ENCODE data around the gene PGLYRP2. TPM values are rescaled to one million over a fixed set of nuclear protein-coding genes. Genes with fewer than 3 reads are reported as not detected.
"Not testable (repeated sequence)": the region's sequence is repeated elsewhere in the genome, so short reads cannot be mapped to it uniquely, and the experiment has no call there.

The PGLYRP2 gene
- total RNA-seq, 6 donors from 2014 or later = not detected

DNA sequence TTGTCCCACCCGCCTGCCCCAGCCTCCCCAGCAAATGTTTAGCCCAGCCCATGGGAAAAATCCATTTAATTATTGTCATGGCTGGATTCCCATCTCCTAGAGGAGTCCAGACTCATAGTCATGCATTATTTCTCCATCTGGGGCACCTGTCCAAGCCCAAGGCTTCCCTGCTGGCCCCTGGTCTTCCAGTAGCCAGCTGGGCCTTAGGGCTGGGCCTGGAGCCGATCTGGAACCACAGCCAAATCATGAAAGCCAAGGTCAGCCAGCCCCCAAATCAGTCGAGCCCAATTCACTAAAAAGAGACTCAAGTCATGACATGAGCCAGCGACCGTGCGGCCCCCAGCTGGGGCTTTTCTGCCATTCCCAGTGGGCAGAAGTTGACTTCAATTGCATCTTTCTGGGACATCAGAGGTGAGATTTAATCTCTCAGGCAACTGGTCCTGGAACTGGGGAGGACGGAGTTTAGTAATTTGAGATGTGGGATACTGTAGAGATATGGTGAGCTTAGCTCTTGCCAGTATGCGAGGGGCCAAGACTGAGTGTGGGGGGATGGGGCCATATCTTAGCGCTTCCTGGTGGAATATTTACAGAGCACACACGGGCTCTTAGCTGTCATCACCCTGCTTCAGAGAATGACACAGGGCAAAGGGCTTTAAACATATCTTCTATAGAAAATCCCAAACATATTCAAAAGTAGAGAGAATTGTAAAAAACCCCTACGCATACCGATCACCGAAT is 9.4 kb upstream of the PGLYRP2 start:
- H3K27ac ChIP-seq = no peak overlapping the region
- TF ChIP-seq, protein P1, sequence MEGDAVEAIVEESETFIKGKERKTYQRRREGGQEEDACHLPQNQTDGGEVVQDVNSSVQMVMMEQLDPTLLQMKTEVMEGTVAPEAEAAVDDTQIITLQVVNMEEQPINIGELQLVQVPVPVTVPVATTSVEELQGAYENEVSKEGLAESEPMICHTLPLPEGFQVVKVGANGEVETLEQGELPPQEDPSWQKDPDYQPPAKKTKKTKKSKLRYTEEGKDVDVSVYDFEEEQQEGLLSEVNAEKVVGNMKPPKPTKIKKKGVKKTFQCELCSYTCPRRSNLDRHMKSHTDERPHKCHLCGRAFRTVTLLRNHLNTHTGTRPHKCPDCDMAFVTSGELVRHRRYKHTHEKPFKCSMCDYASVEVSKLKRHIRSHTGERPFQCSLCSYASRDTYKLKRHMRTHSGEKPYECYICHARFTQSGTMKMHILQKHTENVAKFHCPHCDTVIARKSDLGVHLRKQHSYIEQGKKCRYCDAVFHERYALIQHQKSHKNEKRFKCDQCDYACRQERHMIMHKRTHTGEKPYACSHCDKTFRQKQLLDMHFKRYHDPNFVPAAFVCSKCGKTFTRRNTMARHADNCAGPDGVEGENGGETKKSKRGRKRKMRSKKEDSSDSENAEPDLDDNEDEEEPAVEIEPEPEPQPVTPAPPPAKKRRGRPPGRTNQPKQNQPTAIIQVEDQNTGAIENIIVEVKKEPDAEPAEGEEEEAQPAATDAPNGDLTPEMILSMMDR (IDR thresholded peaks at IDR 0.05) = no peak
- H3K4me1 ChIP-seq = no peaks in the 10 kb centered on the region
- H3K27me3 ChIP-seq = no peaks in the 10 kb centered on the region
- ATAC-seq (ENCODE audit: low FRiP score in 2 of 2) (peak in 1 of 2 donors; percentile 35), DNase-seq (peak in 1 of 2 donors; percentile 50)
- no peaks in the 10 kb centered on the region for H3K9me3 ChIP-seq
- WGBS, 2 donors = 56 to 65% methylated on average over 11 to 13 of the region's 13 CpGs
- no peak overlapping the region for H3K4me3 ChIP-seq
- no peaks in the 10 kb centered on the region for H3K36me3 ChIP-seq

DNA sequence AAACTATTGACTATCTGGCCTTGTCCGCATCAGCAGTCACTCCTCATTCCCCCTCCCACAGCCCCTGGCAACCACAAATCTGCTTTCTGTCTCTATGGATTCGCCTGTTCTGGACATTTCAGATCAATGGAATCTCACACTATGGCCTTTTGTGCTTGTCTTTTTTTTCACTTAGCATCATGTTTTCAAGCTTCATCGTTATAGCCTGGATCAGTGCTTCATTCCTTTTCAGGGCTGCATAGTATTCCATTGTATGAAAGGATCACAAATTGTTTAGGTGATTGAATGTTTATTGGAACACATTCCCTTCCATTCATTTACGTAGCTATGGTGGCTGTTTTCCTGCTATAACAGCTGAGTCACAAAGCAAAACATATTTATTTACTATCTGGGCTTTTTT is 7.7 kb upstream of the PGLYRP2 start:
- no peak for ATAC-seq (ENCODE audit: low FRiP score in 2 of 2)

DNA sequence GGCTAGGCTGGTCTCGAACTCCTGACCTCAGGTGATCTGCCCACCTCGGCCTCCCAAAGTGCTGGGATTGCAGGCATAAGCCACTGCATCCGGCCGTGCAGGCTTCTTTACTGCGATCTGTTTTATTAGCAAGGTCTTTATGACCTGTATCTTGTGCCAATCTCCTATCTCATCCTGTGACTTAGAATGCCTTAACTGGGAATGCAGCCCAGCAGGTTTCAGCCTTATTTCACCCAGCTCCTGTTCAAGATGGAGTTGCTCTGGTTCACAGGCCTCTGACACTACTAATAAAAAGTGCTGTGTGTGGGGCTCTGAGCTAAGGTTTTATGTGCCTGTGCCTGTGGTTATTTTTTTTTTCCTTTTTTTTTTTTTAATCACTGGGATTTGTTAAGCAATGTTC is 6.5 kb upstream of the PGLYRP2 start:
- H3K36me3 ChIP-seq; DNase-seq; H3K9me3 ChIP-seq; ATAC-seq (ENCODE audit: low FRiP score in 2 of 2); H3K27ac ChIP-seq; H3K4me3 ChIP-seq; H3K27me3 ChIP-seq; H3K4me1 ChIP-seq: not testable (repeated sequence)
- WGBS, 2 donors = 89 to 96% methylated on average over 5 of the region's 5 CpGs

More for the DNA sequence above, 7.7 kb upstream of the PGLYRP2 start:
- H3K4me1 ChIP-seq = no peaks in the 10 kb centered on the region
- no peaks in the 10 kb centered on the region for H3K9me3 ChIP-seq
- no peaks in the 10 kb centered on the region for H3K27me3 ChIP-seq
- no peak for TF ChIP-seq POLR2A (IDR thresholded peaks at IDR 0.05)
- TF ChIP-seq, protein P1 (IDR thresholded peaks at IDR 0.05) = no peak
- no peak for TF ChIP-seq POLR2AphosphoS5 (IDR thresholded peaks at IDR 0.05)
- no peak for TF ChIP-seq EP300 (IDR thresholded peaks at IDR 0.05)
- H3K27ac ChIP-seq = no peak overlapping the region
- DNase-seq = no peak
- no peak overlapping the region for H3K4me3 ChIP-seq
- no peaks in the 10 kb centered on the region for H3K36me3 ChIP-seq
- WGBS, 2 donors = 86 to 88% methylated on average over 4 of the region's 4 CpGs

DNA sequence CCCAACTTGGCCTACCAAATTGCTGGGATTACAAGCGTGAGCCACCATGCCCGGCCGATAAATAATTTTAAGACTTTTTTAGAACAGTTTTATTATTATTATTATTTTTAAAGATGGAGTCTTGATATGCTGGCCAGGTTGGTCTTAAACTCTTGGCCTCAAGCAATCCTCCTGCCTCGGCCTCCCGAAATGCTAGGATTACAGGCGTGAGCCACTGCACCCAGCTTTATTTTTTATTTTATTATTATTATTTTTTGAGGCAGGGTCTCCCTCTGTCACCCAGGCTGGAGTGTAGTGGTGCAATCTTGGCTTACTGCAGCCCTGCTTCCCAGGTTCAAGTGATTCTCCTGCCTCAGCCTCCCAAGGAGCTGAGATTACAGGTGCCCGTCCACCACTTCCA is 1.7 kb upstream of the PGLYRP2 start:
- H3K27me3 ChIP-seq; H3K27ac ChIP-seq; H3K36me3 ChIP-seq; H3K9me3 ChIP-seq; ATAC-seq (ENCODE audit: low FRiP score in 2 of 2); H3K4me3 ChIP-seq; H3K4me1 ChIP-seq; DNase-seq: not testable (repeated sequence)
- 85 to 99% methylated on average over 7 of the region's 7 CpGs for WGBS, 2 donors

DNA sequence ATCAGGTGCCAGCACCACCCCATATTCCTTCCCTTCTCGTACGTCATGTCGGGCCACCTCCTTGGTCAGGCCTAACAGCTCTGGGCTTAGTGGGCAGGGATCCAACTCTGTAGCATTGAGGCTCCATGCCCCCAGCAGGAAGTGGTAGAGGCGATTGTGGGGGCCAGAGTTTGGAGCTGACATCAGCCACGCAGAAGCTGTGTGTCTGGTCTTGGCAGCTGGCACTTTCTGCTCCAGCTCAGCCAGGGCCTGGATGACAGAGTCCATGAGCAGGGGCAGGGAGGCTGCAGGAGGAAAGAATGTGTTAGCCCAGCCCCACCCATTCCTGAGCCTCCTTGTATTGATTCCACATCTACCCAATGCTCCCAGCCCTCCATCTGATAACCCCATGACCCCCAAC is 3.0 kb downstream of the PGLYRP2 start:
- ATAC-seq (ENCODE audit: low FRiP score in 2 of 2) (no peak), DNase-seq (no peak)
- H3K4me3 ChIP-seq = no peak overlapping the region
- no peaks in the 10 kb centered on the region for H3K27me3 ChIP-seq
- 50 to 73% methylated on average over 5 of the region's 5 CpGs for WGBS, 2 donors
- H3K4me1 ChIP-seq = no peaks in the 10 kb centered on the region
- H3K27ac ChIP-seq = no peak overlapping the region
- TF ChIP-seq POLR2A (IDR thresholded peaks at IDR 0.05) (no peak), EP300 (IDR thresholded peaks at IDR 0.05) (no peak), POLR2AphosphoS5 (IDR thresholded peaks at IDR 0.05) (no peak)
- TF ChIP-seq, protein P1 (IDR thresholded peaks at IDR 0.05) = no peak
- no peaks in the 10 kb centered on the region for H3K36me3 ChIP-seq
- H3K9me3 ChIP-seq = no peaks in the 10 kb centered on the region

DNA sequence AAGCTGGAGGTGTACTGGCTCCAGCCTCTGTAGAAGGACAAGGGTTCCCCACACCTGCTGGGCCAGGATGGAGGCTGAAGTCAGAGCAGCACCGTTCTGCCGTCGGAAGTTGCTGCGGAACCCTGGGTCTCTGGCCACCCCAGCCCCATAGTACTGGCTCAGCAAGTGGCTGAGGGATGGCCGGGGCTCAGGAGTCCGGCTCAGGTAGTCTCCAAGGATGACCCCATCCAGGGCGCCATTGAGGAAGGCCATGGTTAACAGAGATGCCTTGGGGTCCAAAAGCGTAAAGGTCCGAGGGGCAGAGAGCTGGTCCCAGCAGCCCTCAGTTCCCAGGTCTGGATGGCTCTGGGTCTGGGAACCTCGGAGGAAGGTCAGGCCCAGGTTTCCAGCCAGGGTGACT is 3.7 kb downstream of the PGLYRP2 start:
- no peak overlapping the region for H3K27ac ChIP-seq
- no peaks in the 10 kb centered on the region for H3K9me3 ChIP-seq
- DNase-seq = no peak
- TF ChIP-seq, protein P1 (IDR thresholded peaks at IDR 0.05) = no peak
- TF ChIP-seq EP300 (IDR thresholded peaks at IDR 0.05) (no peak), POLR2A (IDR thresholded peaks at IDR 0.05) (no peak), POLR2AphosphoS5 (IDR thresholded peaks at IDR 0.05) (no peak)
- H3K27me3 ChIP-seq = no peaks in the 10 kb centered on the region
- 95 to 100% methylated on average over 3 to 10 of the region's 10 CpGs for WGBS, 2 donors
- ATAC-seq (ENCODE audit: low FRiP score in 2 of 2) = peak in 1 of 2 donors; percentile 27
- H3K4me1 ChIP-seq = no peaks in the 10 kb centered on the region
- H3K4me3 ChIP-seq = no peak overlapping the region
- no peaks in the 10 kb centered on the region for H3K36me3 ChIP-seq

All from upper lobe of left lung (tissue), 6 donors.